ENCODE data around the gene AP3S2. TPM values are rescaled to one million over a fixed set of nuclear protein-coding genes. Genes with fewer than 3 reads are reported as not detected.
"Not testable (repeated sequence)": the region's sequence is repeated elsewhere in the genome, so short reads cannot be mapped to it uniquely, and the experiment has no call there.

Gene AP3S2
- total RNA-seq, 1 experiment from 2014 or later: 53.9 TPM

- no peak for DNase-seq (ENCODE audit: low read depth)
Observed at GRCh38 chr15:89799918-89800498, 93.8 kb downstream of the AP3S2 start.

GRCh38 chr15:89799011-89799911, 94.5 kb downstream of the AP3S2 start:
- no peak for DNase-seq (ENCODE audit: low read depth)

- no peak for DNase-seq (ENCODE audit: low read depth)
Observed at GRCh38 chr15:89797678-89798201, 96.1 kb downstream of the AP3S2 start.

- no peak for DNase-seq (ENCODE audit: low read depth)
Observed at GRCh38 chr15:89795996-89796395, 97.8 kb downstream of the AP3S2 start.

GRCh38 chr15:89794627-89795241, 99.1 kb downstream of the AP3S2 start:
- DNase-seq (ENCODE audit: low read depth): peak; percentile 47

- DNase-seq (ENCODE audit: low read depth): no peak
Observed at GRCh38 chr15:89792106-89792805, 101.5 kb downstream of the AP3S2 start.

GRCh38 chr15:89790661-89791060, 103.1 kb downstream of the AP3S2 start:
- DNase-seq (ENCODE audit: low read depth): no peak

- no peak for DNase-seq (ENCODE audit: low read depth)
Observed at GRCh38 chr15:89790206-89790605, 103.6 kb downstream of the AP3S2 start.

GRCh38 chr15:89788585-89788984, 105.2 kb downstream of the AP3S2 start:
- DNase-seq (ENCODE audit: low read depth): not testable (repeated sequence)

- no peak for DNase-seq (ENCODE audit: low read depth)
Observed at GRCh38 chr15:89787944-89788343, 105.8 kb downstream of the AP3S2 start.

- DNase-seq (ENCODE audit: low read depth): no peak
Observed at GRCh38 chr15:89785774-89786140, 108.0 kb downstream of the AP3S2 start.

- DNase-seq (ENCODE audit: low read depth): no peak
Observed at GRCh38 chr15:89785064-89785773, 108.6 kb downstream of the AP3S2 start.

GRCh38 chr15:89784686-89784960, 109.2 kb downstream of the AP3S2 start:
- DNase-seq (ENCODE audit: low read depth): no peak

- no peak for DNase-seq (ENCODE audit: low read depth)
Observed at GRCh38 chr15:89783861-89784685, 109.7 kb downstream of the AP3S2 start.

GRCh38 chr15:89783111-89783860, 110.5 kb downstream of the AP3S2 start:
- no peak for DNase-seq (ENCODE audit: low read depth)

- DNase-seq (ENCODE audit: low read depth): not testable (repeated sequence)
Observed at GRCh38 chr15:89782619-89782950, 111.2 kb downstream of the AP3S2 start.

GRCh38 chr15:89781891-89782618, 111.7 kb downstream of the AP3S2 start:
- peak; percentile 77 for DNase-seq (ENCODE audit: low read depth)

GRCh38 chr15:89781055-89781454, 112.7 kb downstream of the AP3S2 start:
- peak; percentile 65 for DNase-seq (ENCODE audit: low read depth)

- DNase-seq (ENCODE audit: low read depth): no peak
Observed at GRCh38 chr15:89780601-89781000, 113.2 kb downstream of the AP3S2 start.

Data from Daoy (cell line).